Measurements from ENCODE around the gene UTS2.

UTS2 gene

DNA sequence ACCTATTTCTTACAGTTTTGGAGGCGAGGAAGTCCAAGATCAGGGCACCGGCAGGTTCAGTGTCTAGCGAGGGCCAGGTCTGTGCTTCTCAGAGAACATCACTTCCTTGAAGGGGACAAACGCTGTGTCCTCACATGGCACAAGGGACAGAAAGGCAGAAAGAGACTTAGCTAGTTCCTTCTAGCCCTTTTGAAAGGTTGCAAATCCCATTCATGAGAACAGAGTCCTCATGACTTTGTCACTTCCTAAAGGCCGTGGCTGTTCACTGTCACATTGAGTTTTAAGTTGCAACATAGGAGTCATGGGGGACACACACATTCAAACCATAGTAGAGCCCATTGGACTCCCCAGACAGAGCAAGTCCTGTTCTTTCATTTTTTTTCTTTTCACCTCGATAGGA lies 41.4 kb downstream of the UTS2 start:
- H3K9ac ChIP-seq (ENCODE audit: low read depth, low read length), result no peak overlapping the region
- no peaks in the 10 kb centered on the region for H3K36me3 ChIP-seq (ENCODE audit: insufficient read depth, low read length)
- H3K4me1 ChIP-seq (ENCODE audit: insufficient read depth, low read length), result no peaks in the 10 kb centered on the region
- H3K9me3 ChIP-seq (ENCODE audit: control insufficient read depth, insufficient read depth, low read length), result peaks cover 15% of the 10 kb centered on the region; the same call in 1 of the 2 replicates

DNA sequence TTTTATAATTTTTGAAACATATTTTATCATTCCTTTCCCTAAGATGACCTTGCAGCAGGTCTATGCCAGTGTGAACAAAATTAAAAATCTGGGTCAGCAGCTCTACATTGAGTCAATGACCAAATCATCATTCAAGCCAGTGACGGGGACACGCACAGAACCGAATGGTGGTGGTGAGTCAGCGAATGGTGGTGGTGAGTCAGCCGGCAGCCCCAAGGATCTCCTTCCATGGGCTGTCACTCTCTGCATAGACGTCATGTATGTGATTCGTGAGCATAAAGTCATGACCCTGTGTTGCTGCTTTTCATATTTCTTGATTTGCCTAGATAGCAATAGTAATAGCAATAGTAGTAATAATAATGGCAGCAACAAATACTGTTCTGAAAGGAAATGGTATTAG lies 42.5 kb downstream of the UTS2 start:
- Histone ChIP-seq H3K4me1 (ENCODE audit: insufficient read depth, low read length) (no peaks in the 10 kb centered on the region), H3K36me3 (ENCODE audit: insufficient read depth, low read length) (no peaks in the 10 kb centered on the region), H3K9ac (ENCODE audit: low read depth, low read length) (no peak overlapping the region), H3K9me3 (ENCODE audit: control insufficient read depth, insufficient read depth, low read length) (peaks cover 15% of the 10 kb centered on the region; the same call in 1 of the 2 replicates)

DNA sequence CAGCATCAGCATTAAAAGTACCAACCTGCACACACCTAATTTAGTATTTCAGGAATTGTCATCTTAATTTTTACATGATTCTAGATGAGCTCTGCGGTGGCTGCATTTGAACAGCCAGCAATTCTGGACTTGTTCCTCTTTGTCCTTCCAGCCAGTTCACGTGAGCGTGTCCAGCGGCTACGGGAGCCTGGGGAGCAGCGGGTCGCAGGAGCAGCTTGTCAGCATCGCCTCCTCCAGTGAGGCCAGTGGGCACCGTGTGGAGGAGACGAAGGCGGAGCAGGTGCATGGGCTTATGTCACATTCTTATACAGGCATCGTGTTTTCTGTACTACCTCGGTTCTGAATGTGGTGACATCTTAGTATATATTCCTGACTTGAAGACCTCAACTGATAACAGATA lies 43.1 kb downstream of the UTS2 start:
- no peak overlapping the region for H3K9ac ChIP-seq (ENCODE audit: low read depth, low read length)
- peaks cover 15% of the 10 kb centered on the region; the same call in 1 of the 2 replicates for H3K9me3 ChIP-seq (ENCODE audit: control insufficient read depth, insufficient read depth, low read length)
- H3K4me1 ChIP-seq (ENCODE audit: insufficient read depth, low read length), result no peaks in the 10 kb centered on the region
- no peaks in the 10 kb centered on the region for H3K36me3 ChIP-seq (ENCODE audit: insufficient read depth, low read length)

DNA sequence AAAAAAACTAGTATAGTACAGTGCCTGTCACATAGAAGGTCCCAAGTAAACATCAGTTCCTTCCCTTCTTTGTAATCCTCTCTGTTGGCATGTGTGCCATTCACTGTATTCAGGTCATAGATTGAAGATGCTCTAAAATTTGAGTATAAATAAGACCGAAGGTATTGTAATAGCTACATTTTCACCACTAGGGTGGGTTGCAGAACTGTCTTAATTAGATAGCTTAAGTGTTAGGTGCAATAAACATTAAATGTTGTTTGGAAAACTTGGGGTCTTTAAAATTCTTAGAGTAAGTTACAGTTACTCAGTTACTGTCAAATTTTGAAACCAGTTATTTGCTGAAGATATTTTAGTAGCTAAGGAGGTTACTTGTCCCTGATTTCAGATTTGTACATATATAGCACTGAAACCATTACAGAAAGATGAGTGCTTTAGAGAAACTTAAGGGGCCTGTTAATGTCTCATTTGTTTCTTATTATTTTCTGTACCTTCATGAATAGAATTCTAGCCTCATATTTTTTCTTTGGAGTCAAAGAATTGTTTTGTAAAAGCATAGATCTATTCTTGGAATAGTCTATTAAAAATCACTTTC lies 44.5 kb downstream of the UTS2 start:
- Histone ChIP-seq H3K36me3 (ENCODE audit: insufficient read depth, low read length) (peaks cover 2% of the 10 kb centered on the region; the same call in 1 of the 2 replicates), H3K9me3 (ENCODE audit: control insufficient read depth, insufficient read depth, low read length) (peaks cover 9% of the 10 kb centered on the region; the same call in 1 of the 2 replicates), H3K9ac (ENCODE audit: low read depth, low read length) (no peak overlapping the region), H3K4me1 (ENCODE audit: insufficient read depth, low read length) (no peaks in the 10 kb centered on the region)

GRCh38 chr1:7805460-7805859 lies 47.4 kb downstream of the UTS2 start:
- Histone ChIP-seq H3K36me3 (ENCODE audit: insufficient read depth, low read length) (peaks cover 2% of the 10 kb centered on the region; the same call in 1 of the 2 replicates), H3K9ac (ENCODE audit: low read depth, low read length) (no peak overlapping the region)

More at GRCh38 chr1:7805460-7805859, 47.4 kb downstream of the UTS2 start:
- no peaks in the 10 kb centered on the region for H3K9me3 ChIP-seq (ENCODE audit: control insufficient read depth, insufficient read depth, low read length)
- H3K4me1 ChIP-seq (ENCODE audit: insufficient read depth, low read length), result no peaks in the 10 kb centered on the region
